Measurements from ENCODE around the gene RB1. TPM values are rescaled to one million over a fixed set of nuclear protein-coding genes. Genes with fewer than 3 reads are reported as not detected.
"Not testable (repeated sequence)": the region's sequence is repeated elsewhere in the genome, so short reads cannot be mapped to it uniquely, and the experiment has no call there.

RB1 gene
- total and polyA plus RNA-seq, 2 donors from 2014 or later, result 12.3 to 46.5 TPM

DNA sequence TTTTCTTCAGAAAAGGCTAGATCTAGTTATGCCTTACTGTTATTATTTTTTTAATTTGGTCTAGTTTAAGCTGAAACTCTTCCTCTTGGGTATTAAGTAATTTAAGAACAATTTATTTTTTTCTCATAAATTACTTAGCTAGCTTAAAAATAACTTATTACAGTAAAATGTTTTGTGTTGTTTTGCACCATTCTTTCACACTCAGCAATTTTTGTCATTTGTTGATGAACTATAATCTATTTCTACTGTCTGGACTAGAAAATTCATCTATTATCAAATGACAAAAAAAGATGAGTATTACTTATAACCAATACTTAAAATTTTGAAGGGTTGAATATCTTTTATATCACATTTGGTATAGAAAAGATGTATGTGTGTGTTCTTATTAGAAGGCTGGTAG lies 111.0 kb downstream of the RB1 start:
- Histone ChIP-seq H3K9me3 (ENCODE audit: control insufficient read depth in 2 of 3, insufficient read depth in 1 of 3, low read length in 3 of 3) (no peaks in the 10 kb centered on the region), H3K27me3 (ENCODE audit: control insufficient read depth, insufficient read depth, low read length) (no peaks in the 10 kb centered on the region), H3K36me3 (ENCODE audit: control insufficient read depth in 2 of 3, insufficient read depth in 3 of 3, low read length in 3 of 3) (no peaks in the 10 kb centered on the region), H3K9ac (ENCODE audit: low read length in 3 of 3) (no peak overlapping the region), H3K27ac (ENCODE audit: low read depth in 2 of 2, low read length in 2 of 2) (no peak overlapping the region), H3K4me1 (ENCODE audit: control insufficient read depth in 2 of 3, insufficient read depth in 2 of 3, low read depth in 1 of 3, low read length in 3 of 3) (peaks cover 0 to 3% (median 0%) of the 10 kb centered on the region in 3 donors), H3K4me3 (ENCODE audit: low read length in 3 of 3) (no peak overlapping the region)
- intact Hi-C loops (cut with DNase I), result no loop called here
- no peak for FAIRE-seq
- TF ChIP-seq, protein P1, sequence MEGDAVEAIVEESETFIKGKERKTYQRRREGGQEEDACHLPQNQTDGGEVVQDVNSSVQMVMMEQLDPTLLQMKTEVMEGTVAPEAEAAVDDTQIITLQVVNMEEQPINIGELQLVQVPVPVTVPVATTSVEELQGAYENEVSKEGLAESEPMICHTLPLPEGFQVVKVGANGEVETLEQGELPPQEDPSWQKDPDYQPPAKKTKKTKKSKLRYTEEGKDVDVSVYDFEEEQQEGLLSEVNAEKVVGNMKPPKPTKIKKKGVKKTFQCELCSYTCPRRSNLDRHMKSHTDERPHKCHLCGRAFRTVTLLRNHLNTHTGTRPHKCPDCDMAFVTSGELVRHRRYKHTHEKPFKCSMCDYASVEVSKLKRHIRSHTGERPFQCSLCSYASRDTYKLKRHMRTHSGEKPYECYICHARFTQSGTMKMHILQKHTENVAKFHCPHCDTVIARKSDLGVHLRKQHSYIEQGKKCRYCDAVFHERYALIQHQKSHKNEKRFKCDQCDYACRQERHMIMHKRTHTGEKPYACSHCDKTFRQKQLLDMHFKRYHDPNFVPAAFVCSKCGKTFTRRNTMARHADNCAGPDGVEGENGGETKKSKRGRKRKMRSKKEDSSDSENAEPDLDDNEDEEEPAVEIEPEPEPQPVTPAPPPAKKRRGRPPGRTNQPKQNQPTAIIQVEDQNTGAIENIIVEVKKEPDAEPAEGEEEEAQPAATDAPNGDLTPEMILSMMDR (IDR thresholded peaks at IDR 0.05; ENCODE audit: borderline replicate concordance, extremely low read depth, insufficient read depth), result no peak
- DNase-seq, result no peak

- Histone ChIP-seq H3K27ac (ENCODE audit: low read depth in 2 of 2, low read length in 2 of 2) (no peak overlapping the region), H3K9ac (ENCODE audit: low read length in 3 of 3) (no peak overlapping the region), H3K9me3 (ENCODE audit: control insufficient read depth in 2 of 3, insufficient read depth in 1 of 3, low read length in 3 of 3) (peaks cover 0 to 4% (median 0%) of the 10 kb centered on the region in 3 donors), H3K36me3 (ENCODE audit: control insufficient read depth in 2 of 3, insufficient read depth in 3 of 3, low read length in 3 of 3) (no peaks in the 10 kb centered on the region), H3K27me3 (ENCODE audit: control insufficient read depth, insufficient read depth, low read length) (no peaks in the 10 kb centered on the region), H3K4me1 (ENCODE audit: control insufficient read depth in 2 of 3, insufficient read depth in 2 of 3, low read depth in 1 of 3, low read length in 3 of 3) (no peaks in the 10 kb centered on the region), H3K4me3 (ENCODE audit: low read length in 3 of 3) (no peak overlapping the region)
- FAIRE-seq (no peak), DNase-seq (no peak)
- intact Hi-C loops (cut with DNase I), result no loop called here
- TF ChIP-seq, protein P1 (IDR thresholded peaks at IDR 0.05; ENCODE audit: borderline replicate concordance, extremely low read depth, insufficient read depth), result no peak
These were observed 112.0 kb downstream of the RB1 start for GRCh38 chr13:48415516-48415915.

DNA sequence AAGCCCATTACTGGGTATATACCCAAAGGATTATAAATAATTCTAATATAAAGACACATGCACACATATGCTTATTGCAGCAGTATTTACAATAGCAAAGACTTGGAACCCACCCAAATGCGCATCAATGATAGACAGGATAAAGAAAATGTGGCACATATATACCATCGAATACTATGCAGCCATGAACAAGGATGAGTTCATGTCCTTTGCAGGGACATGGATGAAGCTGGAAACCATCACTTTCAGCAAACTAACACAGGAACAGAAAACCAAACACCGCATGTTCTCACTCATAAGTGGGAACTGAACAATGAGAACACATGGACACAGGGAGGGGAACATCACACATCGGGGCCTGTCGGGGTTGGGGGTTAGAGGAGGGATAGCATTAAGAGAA lies 118.5 kb downstream of the RB1 start:
- FAIRE-seq; H3K36me3 ChIP-seq (ENCODE audit: control insufficient read depth in 2 of 3, insufficient read depth in 3 of 3, low read length in 3 of 3); H3K27me3 ChIP-seq (ENCODE audit: control insufficient read depth, insufficient read depth, low read length); H3K27ac ChIP-seq (ENCODE audit: low read depth in 2 of 2, low read length in 2 of 2); H3K4me1 ChIP-seq (ENCODE audit: control insufficient read depth in 2 of 3, insufficient read depth in 2 of 3, low read depth in 1 of 3, low read length in 3 of 3); DNase-seq; H3K9me3 ChIP-seq (ENCODE audit: control insufficient read depth in 2 of 3, insufficient read depth in 1 of 3, low read length in 3 of 3); intact Hi-C loops (cut with DNase I); H3K9ac ChIP-seq (ENCODE audit: low read length in 3 of 3); H3K4me3 ChIP-seq (ENCODE audit: low read length in 3 of 3): not testable (repeated sequence)

DNA sequence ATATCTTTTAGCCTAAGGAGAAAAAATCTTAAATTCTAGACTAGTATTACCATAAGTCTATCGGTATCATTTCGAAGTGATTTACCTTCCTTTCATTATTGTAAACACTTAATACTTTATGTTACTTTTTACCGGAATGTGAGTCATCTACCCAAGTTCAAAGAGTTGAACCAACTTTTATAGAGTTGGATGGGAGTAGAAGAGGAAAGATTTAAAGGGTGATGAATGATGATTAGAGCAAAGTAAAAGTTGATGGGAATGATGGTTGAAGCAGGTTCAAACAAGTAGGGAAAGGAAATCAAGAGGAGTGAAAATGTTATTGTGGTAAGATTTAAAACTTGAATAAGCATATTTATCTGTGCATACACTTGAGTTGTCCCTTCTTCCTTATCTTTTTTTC lies 120.7 kb downstream of the RB1 start:
- TF ChIP-seq, protein P1 (IDR thresholded peaks at IDR 0.05; ENCODE audit: borderline replicate concordance, extremely low read depth, insufficient read depth), result no peak
- Histone ChIP-seq H3K9ac (ENCODE audit: low read length in 3 of 3) (no peak overlapping the region), H3K4me3 (ENCODE audit: low read length in 3 of 3) (no peak overlapping the region), H3K27me3 (ENCODE audit: control insufficient read depth, insufficient read depth, low read length) (no peaks in the 10 kb centered on the region), H3K4me1 (ENCODE audit: control insufficient read depth in 2 of 3, insufficient read depth in 2 of 3, low read depth in 1 of 3, low read length in 3 of 3) (no peaks in the 10 kb centered on the region), H3K36me3 (ENCODE audit: control insufficient read depth in 2 of 3, insufficient read depth in 3 of 3, low read length in 3 of 3) (no peaks in the 10 kb centered on the region), H3K27ac (ENCODE audit: low read depth in 2 of 2, low read length in 2 of 2) (no peak overlapping the region), H3K9me3 (ENCODE audit: control insufficient read depth in 2 of 3, insufficient read depth in 1 of 3, low read length in 3 of 3) (peaks cover 0 to 4% (median 0%) of the 10 kb centered on the region in 3 donors)
- FAIRE-seq (no peak), DNase-seq (no peak)
- intact Hi-C loops (cut with DNase I), result no loop called here

Data from kidney (tissue), 14 donors.